COLO829 (cell line): ENCODE measurements around the gene CILP2.

Experiments
- DNase-seq: peaks from one replicate; pipeline ENCODE4 v3.0.0; 2012; ENCODE audit warnings: low spot score

The CILP2 gene

DNA sequence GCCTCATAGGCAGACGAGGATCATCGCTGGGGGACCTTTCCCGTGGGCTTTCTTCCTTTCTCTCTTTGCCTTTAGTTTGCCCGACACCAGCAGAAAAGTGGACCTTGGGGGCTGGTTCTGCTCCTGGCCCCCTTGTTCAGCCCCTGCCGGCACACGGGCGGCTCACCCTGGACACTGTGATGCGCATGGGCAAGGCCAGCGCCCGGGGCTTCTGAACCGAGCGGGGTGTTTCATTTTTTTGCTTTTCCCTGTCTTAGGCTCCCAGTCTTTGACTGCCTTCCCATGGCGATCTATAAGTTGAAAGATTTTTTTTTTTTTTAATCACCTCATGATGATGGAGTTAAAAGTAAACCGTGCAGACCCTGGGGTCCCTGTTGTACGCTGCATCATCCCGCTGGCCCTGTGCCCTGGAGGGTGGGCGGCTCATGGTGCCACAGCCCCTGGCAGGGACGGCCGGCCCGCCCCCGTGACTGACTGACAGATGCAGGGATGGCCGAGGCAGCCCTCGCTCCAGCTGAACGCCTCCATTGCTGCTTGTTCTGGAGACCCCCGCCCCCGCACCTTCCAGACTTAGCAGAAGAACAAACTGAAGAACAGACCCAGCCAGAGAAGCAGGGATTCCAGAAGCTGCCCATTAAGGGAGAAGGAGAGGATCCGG is 32.3 kb upstream of the CILP2 start:
- DNase-seq: no peak

DNA sequence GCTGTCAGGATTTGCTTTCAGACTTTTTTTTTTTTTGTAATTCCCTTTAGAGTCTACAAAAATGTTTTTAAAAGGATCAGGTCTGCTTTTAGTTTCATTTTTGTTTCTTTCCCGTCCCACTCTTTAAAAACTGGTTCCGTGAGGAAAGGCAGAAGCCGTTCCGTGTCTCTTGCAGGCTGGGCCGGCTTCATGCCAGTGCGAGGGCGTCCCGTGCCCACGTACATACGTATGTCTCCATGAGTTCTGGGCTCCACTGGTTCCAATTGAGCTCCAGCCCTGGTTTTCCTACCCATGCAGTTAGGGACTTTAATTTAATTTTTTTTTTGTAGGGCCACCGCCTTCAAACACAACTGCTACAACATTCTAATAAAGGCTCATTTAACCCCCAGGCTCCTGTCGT is 31.5 kb upstream of the CILP2 start:
- no peak for DNase-seq

DNA sequence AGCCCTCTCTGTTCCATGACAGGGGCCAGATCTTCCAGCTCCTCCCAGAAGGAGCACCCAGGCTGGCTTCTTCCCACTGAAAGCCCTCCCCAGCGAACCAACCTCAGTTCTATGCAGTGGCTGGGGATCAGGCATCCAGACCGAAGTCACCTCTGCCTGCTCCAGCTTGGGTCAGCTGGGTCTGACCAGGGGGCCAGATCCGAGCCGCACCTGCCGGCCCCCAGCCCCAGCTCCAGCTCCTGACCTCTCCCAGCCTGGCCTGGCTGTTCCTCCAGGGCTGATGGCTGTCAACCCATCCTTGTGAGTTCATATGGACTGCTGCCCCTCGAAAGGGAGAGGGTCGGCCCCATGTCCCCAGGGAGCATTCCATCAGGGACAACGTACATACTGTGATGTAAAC is 30.7 kb upstream of the CILP2 start:
- DNase-seq: no peak

DNA sequence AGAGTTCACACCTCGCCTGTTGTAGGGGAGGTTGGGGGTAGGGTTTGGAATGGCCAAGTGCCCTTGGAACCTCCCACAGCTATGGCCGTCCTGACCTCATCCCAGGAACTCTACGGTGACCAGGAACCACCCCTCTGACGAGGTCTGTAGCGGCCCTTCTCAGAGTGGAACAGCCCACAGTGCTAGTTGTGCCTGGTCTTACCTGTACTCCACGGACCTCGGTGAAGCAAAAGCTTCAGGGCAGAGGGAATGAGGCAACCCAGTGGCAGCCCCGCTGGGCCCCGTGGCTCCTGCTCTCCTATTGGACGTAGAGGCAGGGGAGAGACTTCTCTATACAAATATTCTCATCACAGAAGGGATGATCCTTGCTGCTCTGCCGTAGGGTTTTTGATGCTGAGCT is 29.8 kb upstream of the CILP2 start:
- no peak for DNase-seq

DNA sequence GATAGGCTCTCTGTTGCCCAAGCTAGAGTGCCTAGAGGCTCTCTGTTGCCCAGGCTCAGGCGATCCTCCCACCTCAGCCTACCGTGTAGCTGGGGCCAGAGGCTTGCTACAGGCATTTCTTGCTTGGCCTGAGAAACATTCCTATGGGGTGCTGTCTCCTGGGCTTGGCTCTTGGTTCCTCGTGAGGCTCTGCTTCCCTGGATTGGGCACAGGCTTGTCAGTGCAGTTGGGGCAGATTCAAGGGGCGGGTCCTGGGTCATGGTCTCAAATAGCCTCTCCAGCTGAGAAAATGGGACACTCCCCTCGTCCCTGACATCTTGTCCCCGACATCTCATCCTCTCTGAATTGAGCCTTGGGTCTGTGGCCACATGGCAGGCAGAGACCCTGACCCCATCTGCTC is 27.6 kb upstream of the CILP2 start:
- no peak for DNase-seq

GRCh38 chr19:19513682-19514081 is 24.4 kb upstream of the CILP2 start:
- no peak for DNase-seq

- no peak for DNase-seq
Observed at GRCh38 chr19:19514215-19514657, 23.8 kb upstream of the CILP2 start.

- DNase-seq: no peak
Observed at GRCh38 chr19:19514881-19515641, 23.0 kb upstream of the CILP2 start, which contains the start of gene TSSK6. Gene TSSK6, minus strand, starts transcription at chr19:19515548. Its CDS starts 121 bp downstream, at chr19:19515427.

DNA sequence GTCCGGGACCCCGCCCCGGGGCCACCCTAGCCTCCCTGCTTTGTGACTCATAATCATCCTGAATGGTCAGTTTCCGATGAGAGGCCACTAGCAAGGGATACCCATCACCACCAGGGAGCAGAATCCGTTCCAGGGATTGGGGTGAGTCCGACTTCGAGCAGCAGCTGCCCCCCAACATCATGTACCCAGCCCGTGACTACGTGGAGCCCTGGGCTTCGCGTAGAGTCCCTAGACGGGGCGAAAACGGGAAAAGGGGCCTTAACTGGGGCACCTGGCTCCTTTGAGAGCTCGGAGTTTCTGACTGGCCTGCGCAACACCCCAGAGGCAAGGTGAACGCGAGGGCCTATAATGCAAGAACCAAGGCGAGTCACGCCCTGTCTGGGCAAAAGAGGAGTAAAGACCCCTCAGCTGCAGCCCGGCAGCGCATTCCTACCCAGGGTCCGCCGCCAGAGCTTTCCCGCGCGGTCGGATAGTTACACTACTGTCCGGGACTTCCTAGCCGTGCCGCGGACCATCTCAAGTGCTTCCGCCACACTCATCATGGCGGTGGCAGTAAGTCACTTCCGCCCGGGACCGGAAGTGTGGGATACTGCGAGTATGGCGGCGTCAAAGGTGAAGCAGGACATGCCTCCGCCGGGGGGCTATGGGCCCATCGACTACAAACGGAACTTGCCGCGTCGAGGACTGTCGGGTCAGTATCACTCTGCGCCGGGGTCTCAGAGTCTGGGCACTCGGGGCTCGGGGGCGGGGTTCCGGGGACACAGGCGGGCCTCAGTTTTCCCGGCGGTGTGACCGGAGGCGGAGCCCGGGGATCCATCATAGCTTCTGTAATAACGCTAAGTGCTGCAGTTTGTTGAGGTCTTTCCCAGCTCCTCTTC is 22.2 kb upstream of the CILP2 start, which contains the start of gene NDUFA13:
Gene NDUFA13, plus strand, starts transcription at position 584 of the 878 bp plus-strand sequence. Its CDS starts 14 bp downstream, at position 598.
- peak; percentile 90 for DNase-seq

- no peak for DNase-seq
Observed at GRCh38 chr19:19517235-19517619, 20.8 kb upstream of the CILP2 start.

- no peak for DNase-seq
Observed at GRCh38 chr19:19520989-19521388, 17.1 kb upstream of the CILP2 start.

DNA sequence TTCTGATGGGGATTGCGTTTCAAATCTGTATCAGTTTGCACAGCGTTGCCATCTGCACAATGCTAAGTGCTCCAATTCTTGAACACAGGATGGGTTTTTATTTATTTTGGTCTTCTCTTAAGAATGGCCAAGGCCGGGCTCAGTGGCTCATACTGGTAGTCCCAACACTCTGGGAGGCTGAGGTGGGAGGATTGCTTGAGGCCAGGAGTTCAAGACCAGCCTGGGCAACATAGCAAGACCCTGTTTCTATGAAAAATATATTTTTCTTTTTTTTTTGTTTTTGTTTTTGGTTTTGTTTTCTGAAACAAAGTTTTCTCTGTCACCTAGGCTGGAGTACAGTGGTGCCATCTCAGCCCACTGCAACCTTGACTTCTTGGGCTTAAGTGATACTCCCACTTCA is 14.9 kb upstream of the CILP2 start:
- DNase-seq: no peak

DNA sequence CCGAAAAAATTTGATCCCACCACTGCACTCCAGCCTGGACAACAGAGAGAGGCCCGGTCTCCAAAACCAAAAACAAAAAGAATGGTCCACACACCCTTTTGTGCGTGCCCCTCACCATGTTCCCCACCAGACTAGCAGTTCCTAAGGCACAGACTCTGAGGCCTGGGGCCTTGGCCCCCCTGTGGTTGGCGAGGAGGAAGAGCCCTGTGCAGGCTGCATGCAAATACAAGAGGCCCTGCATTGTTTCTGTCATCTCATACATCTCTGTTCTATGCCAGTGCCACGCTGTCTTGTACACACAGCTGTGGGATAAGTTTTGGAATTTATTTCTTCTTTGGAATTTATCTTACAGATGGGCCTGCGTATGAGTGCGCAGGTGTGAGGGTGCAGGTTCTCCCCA is 14.0 kb upstream of the CILP2 start:
- DNase-seq: no peak

- DNase-seq: no peak
Observed at GRCh38 chr19:19525611-19526380, 12.3 kb upstream of the CILP2 start.

DNA sequence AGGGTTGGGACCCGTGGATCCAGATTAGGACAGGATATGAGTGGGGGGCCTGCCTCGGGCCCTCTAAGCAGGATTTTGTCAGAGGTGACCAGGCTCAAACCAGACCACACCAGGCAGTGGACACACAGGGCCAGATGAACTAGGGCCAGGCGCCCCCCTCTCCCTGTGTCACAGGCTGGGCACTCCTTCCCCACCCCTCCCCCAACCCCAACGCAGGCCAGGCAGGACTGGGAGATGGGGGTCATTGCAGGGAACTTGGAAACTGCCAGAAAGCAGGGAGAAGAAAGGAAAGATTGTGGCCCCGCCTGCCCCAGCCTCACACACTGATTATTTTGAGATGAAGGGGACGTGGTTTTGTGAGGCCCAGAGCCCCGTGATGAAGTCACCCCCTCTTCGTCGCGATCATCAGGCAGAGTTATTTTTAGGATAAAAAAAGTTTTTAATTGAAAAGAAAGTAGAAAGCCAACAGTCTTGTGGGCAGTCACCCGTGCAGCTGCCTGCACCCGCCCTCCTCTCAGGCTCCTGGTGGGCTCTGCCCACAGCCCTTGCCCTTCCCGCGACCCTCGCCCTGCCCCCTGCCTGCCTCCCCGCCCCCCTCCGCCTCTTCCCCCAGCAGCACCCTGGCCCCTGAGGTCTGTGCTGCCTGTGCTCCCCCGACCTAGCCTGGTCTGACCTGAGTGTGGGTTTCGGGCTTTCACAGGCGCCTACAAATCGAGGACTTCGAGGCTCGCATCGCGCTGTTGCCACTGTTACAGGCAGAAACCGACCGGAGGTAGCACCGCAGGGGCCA is 11.3 kb upstream of the CILP2 start:
- DNase-seq: no peak

GRCh38 chr19:19527371-19527656 is 10.8 kb upstream of the CILP2 start:
- DNase-seq: no peak

DNA sequence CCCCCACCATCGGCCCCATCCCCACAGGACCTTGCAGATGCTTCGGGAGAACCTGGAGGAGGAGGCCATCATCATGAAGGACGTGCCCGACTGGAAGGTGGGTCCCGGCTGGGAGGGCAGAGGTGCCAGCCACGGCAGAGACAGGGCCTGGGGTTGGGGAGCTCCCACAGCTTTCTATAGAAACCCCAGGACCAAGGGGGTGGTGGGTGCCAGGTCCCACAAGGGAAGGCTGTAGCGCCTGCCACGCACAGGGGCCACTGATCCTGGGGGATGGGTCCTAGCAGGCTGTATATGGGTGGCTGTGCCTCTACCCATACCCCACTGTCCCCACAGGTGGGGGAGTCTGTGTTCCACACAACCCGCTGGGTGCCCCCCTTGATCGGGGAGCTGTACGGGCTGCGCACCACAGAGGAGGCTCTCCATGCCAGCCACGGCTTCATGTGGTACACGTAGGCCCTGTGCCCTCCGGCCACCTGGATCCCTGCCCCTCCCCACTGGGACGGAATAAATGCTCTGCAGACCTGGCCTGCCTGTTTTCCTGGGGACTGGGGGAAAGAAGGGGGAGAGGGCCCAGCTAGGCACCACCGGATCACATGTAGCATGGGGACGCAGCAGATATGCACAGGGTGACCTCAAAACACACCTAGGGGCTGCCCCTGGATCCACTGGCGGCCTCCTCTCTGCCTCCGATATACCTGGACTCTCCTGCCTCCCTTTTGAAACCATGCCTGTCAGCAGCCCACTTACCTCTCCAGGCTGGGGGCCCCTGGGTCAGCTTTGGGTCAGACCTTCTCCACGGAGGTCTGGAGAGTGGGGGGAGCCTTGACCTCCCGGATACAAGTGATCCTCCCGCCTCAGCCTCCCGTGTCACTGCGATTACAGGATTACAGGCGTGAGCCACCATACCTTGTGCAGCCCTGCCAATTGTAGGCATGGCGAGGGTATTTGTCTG is 10.1 kb upstream of the CILP2 start:
- no peak for DNase-seq

- DNase-seq: no peak
Observed at GRCh38 chr19:19528721-19529490, 9.2 kb upstream of the CILP2 start, which contains the start of gene YJEFN3. Gene YJEFN3, plus strand, starts transcription at chr19:19528911. Its CDS starts 22 bp downstream, at chr19:19528933.

DNA sequence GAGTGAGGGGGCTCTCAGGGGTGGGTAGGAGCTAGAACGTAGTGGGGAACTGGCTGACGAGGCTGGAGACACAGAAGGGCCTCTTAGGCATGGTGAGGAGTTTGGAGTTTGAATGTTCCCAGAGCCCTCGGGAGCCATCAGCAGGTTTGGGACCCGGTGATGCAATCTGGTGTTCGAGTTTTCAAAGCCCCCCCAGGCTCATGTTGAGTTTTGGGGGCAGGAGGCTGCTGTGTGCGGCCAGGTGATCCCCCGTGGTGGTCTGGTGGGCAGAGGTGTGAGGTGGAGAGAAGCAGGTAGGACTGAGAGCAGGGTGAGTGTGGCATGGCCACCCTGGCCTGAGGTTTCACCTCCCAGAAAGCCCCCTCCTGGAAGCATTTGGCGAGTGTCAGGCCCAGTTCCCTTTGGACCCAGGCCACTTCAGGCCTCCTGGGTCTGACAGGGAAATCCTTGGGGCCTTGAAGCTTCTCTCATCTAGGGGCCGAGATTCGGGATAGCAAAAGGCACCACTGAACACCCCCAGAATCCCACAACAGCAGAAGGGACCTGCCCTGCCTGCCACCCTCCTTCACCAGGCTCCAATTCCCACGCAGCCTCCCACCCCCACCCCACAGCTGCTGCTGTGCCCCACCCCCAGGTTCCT is 8.2 kb upstream of the CILP2 start:
- DNase-seq: no peak
